Fibroblast of villous mesenchyme (primary cell): ENCODE results near the gene TOMM20. TPM values are rescaled to one million over a fixed set of nuclear protein-coding genes. Genes with fewer than 3 reads are reported as not detected.
"Not testable (repeated sequence)": the region's sequence is repeated elsewhere in the genome, so short reads cannot be mapped to it uniquely, and the experiment has no call there.

ENCODE experiments used
- DNase-seq: peaks from one replicate; pipeline ENCODE4 v3.0.0-alpha.2; 2010; ENCODE audit warnings: low read depth
- H3K4me3 ChIP-seq: 2 replicates; pipeline ENCODE4 v1.5.1; 2011; ENCODE audit warnings: low read depth, mild to moderate bottlenecking, low read length
- total RNA-seq: library from RNA; depleted of rRNA; stranded (reverse); fragments of >200 nt; gene quantifications from 2 replicates; pipeline ENCODE4 v1.2.3, GENCODE V29; 2012
- TF ChIP-seq, protein P1 (sequence below): IDR thresholded peaks from 2 replicates; pipeline ENCODE4 v1.5.1; 2012; ENCODE audit warnings: low read depth, mild to moderate bottlenecking, low read length; ENCODE audit not compliant: insufficient read depth

The TOMM20 gene
- total RNA-seq, 1 donor = 81.6 TPM

DNA sequence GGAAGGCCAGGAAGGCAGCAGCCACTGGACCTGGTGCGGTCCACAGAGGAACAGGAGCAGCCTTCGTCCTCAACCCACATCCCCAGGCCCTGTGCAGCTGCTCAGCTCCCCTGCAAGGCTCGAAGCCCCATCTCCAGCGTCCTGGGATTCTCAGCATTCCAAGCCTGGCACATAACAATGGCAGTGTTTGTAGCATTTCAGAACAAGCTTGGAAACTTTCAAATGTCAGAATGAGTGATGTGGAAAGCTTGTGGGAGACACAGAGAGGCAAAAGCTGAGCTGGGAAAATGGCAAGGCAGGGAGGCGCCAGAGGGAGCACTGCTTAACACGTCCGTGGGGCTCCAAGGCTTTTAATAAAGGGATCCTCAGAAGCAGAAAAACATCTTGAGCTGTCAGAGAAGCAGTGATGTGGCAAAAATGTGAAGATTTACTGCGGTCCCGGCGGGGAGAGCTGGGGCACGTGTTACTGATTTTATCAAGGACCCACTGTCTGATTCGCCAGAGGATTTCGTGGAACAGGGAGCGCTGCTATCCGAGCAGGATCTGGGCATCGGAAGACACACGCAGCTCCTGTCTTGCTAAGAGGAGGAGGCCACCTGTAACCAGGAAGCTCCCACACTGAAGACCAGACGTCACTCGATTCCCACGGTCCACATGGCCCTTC, 38.1 kb downstream of the TOMM20 start:
- DNase-seq = no peak
- no peak overlapping the region for H3K4me3 ChIP-seq
- TF ChIP-seq, protein P1, sequence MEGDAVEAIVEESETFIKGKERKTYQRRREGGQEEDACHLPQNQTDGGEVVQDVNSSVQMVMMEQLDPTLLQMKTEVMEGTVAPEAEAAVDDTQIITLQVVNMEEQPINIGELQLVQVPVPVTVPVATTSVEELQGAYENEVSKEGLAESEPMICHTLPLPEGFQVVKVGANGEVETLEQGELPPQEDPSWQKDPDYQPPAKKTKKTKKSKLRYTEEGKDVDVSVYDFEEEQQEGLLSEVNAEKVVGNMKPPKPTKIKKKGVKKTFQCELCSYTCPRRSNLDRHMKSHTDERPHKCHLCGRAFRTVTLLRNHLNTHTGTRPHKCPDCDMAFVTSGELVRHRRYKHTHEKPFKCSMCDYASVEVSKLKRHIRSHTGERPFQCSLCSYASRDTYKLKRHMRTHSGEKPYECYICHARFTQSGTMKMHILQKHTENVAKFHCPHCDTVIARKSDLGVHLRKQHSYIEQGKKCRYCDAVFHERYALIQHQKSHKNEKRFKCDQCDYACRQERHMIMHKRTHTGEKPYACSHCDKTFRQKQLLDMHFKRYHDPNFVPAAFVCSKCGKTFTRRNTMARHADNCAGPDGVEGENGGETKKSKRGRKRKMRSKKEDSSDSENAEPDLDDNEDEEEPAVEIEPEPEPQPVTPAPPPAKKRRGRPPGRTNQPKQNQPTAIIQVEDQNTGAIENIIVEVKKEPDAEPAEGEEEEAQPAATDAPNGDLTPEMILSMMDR = no peak

DNA sequence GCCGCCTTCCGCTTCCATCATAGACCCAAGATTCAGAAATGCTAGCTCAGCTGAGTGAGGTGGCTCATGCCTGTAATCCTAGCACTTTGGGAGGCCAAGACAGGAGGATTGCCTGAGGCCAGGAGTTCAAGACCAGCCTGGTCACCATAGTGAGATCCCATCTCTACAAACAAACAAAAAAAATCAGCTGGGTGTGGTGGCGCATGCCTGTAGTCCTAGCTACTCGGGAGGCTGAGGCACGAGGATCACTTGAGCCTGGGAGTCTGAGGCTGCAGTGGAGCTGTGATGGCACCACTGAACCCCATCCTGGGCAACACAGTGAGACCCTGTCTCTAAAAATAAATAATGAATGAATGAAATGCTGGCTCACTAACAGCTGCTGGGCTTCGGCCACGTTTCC, 39.7 kb downstream of the TOMM20 start:
- H3K4me3 ChIP-seq = no peak overlapping the region
- DNase-seq = no peak
- TF ChIP-seq, protein P1 = no peak

DNA sequence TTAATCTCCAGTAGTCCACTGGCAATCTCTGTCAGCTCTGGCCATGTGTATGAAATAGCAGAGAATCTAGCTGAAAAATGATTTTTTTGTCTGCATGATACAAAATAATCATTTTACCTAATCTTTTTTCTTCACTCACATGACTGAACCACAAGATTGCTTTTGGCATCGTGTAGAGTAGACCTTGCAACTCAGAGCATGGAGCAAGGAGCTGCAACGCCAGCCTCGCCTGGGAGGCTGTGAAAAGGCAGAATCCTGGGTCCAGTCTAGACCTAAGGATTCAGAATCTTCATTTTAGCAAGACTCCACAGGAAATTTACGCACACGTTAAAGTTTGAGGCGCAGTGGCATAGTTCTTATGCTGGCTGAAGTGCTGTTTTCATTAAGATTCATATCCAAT, 40.2 kb downstream of the TOMM20 start:
- DNase-seq = no peak
- H3K4me3 ChIP-seq = no peak overlapping the region
- TF ChIP-seq, protein P1 = no peak

DNA sequence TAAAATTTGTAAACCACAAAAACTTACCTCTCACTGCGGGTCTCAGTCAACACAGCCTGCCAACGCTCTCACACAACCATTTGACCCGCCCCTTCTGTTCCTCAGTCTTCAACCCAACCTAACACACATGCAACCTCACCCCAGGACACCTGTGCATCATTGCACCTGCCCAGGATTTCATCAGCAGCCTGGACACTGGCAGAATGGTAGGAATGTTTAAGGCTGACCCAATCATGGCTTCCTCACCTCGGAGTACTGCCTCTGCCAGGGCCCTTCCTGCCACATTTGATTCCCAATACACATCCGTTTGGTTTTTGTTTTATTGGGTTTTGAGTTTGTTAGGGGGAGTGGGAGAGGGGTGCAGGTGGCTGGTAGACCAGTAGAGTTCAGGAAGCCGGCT, 40.7 kb downstream of the TOMM20 start:
- TF ChIP-seq, protein P1 = no peak
- no peak overlapping the region for H3K4me3 ChIP-seq
- DNase-seq = no peak

DNA sequence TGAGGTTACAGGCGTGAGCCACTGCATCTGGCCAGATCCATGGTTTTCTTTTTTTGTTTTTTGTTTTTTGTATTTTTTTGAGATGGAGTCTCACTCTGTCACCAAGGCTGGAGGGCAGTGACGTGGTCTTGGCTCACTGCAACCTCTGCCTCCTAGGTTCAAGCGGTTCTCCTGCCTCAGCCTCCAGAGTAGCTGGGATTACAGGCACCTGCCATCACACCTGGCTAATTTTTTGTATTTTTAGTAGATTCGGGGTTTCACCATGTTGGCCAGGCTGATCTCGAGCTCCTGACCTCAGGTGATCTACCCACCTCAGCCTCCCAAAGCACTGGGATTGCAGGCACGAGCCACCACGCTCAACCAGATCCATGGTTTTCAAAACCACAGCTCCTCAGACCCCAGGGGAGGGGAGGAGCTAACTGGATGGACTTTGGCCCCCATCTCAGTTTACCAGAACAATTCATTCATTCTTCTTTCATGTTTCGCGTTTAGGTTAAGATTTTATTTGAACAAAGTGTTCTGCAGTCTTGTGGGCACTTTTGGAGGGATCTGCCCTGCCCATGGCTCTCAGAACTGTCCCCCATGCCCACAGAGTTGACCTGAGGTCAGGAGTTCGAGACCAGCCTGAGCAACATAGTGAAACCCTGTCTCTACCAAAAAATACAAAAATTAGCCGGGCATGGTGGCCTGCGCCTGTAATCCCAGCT, 43.1 kb downstream of the TOMM20 start:
- H3K4me3 ChIP-seq, DNase-seq: not testable (repeated sequence)

DNA sequence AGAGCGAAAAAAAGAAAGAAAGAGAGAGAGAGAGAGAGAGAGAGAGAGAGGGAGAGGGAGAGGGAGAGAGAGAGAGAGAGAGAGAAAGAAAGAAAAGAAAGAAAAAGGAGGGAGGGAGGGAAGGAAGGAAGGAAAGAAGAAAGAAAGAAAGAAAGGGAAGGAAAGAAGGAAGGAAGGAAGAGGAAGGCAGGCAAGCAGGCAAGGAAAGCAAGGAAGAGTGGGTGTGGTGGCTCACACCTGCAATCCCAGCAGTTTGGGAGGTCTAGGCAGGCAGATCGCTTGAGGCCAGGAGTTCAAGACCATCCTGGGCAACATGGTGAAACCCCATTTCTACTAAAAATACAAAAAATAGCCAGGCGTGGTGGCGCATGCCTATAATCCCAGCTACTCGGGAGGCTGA, 47.8 kb downstream of the TOMM20 start:
- not testable (repeated sequence) for DNase-seq, H3K4me3 ChIP-seq

DNA sequence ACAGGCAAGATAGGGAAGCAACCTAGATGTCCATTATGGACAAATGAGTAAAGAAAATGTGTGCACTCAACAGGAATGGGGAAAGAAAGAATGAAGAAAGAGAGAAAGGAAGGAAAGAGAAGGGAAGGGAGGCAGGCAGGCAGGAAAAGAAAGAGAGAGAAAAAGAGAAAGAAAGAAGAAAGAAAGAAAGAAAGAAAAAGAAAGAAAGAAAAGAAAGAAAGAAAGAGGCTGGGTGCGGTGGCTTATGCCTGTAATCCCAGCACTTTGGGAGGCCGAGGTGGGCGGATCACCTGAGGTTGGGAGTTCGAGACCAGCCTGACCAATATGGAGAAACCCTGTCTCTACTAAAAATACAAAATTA, 48.4 kb downstream of the TOMM20 start:
- not testable (repeated sequence) for H3K4me3 ChIP-seq, DNase-seq

DNA sequence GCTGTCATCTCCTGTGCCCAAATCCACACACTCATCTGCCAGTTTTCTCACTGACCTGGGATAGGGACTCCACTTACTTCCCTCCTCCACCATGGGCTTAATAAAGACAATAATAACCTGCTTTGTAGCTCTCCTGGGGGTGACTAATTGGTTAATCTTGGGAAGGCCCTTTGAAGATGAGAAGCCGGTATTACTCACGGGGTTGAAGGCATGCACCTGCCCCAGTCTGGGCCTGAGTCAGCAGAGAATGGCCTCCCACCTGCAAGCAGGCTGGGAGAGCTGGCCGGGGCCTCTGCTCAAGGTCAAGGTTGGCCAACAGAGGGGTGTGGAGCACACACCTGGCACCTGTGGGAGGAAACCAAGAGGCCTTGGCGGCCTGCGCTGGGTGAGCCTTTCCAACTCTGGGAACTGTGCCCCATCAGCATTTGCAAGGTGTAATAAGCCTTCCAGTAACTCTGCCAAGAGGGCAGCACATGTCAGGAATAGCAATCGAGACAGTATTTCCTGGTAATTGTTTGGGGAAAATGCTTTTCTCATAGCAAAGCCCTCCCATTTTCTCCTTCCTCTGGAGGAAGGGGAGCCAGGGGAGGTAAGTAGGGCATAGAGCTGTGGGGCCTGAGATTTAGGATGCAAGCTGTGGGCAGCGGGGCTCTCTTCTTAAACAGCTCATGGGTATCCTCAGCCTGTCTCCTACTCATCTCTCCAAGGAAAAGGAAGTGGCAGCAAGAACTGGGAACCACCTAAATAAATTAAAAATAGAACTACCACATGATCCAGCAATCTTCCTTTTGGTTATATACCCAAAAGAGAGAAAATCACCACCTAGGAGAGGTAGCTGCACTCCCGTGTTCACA, 49.0 kb downstream of the TOMM20 start:
- no peak for DNase-seq
- TF ChIP-seq, protein P1 = no peak
- no peak overlapping the region for H3K4me3 ChIP-seq
